ENCODE data around the gene ATF6B.

- TF ChIP-seq CTCF (conservative IDR thresholded peaks at IDR 0.05), result no peak
- TF ChIP-seq EZH2 (IDR thresholded peaks at IDR 0.05; ENCODE audit: low read depth), result no peak
Measured at GRCh38 chr6:32140420-32141046, 12.5 kb upstream of the ATF6B start.

Data from PC-9 (cell line).